Progenitor cell of endocrine pancreas (in vitro differentiated cells): Measurements from ENCODE around the gene CIDEC. TPM values are rescaled to one million over a fixed set of nuclear protein-coding genes. Genes with fewer than 3 reads are reported as not detected.
"Not testable (repeated sequence)": the region's sequence is repeated elsewhere in the genome, so short reads cannot be mapped to it uniquely, and the experiment has no call there.

ENCODE experiments used
- DNase-seq: peaks from one replicate; pipeline ENCODE4 v3.0.0; 2021; ENCODE audit warnings: low spot score; ENCODE audit not compliant: unreplicated experiment
- H3K27ac Mint-ChIP-seq: 2 replicates; pipeline ENCODE4 v1.8.0; 2021; ENCODE audit warnings: mild to moderate bottlenecking, moderate library complexity, mixed read lengths
- H3K27me3 Mint-ChIP-seq: 2 replicates; pipeline ENCODE4 v1.8.0; 2021; ENCODE audit warnings: mixed read lengths
- H3K36me3 Mint-ChIP-seq: 2 replicates; pipeline ENCODE4 v1.8.0; 2022; ENCODE audit warnings: mixed read lengths; ENCODE audit not compliant: insufficient read depth
- H3K4me1 Mint-ChIP-seq: 2 replicates; pipeline ENCODE4 v1.8.0; 2021; ENCODE audit warnings: low read depth, mixed read lengths
- H3K4me3 Mint-ChIP-seq: 2 replicates; pipeline ENCODE4 v1.8.0; 2021; ENCODE audit warnings: low read depth, mild to moderate bottlenecking, moderate library complexity, mixed read lengths
- H3K9me3 Mint-ChIP-seq: 2 replicates; pipeline ENCODE4 v1.8.0; 2021; ENCODE audit warnings: low read depth, mixed read lengths
- CTCF ChIP-seq: fragments of 200-600 bp; sonication (generic); IDR thresholded peaks from one replicate; pipeline ENCODE4 v1.5.0; 2021; ENCODE audit warnings: antibody characterized with exemption, mild to moderate bottlenecking; ENCODE audit not compliant: unreplicated experiment
- total RNA-seq: library from RNA; stranded (reverse); gene quantifications from 2 replicates; pipeline ENCODE4 v1.2.1, GENCODE V29; 2021

CIDEC gene
- total RNA-seq, 1 donor from 2014 or later: not detected

- H3K36me3 Mint-ChIP-seq: peaks cover 5% of the 10 kb centered on the region
- no peak for DNase-seq
- no peaks in the 10 kb centered on the region for H3K9me3 Mint-ChIP-seq
- no peak for TF ChIP-seq CTCF
- H3K27me3 Mint-ChIP-seq: no peaks in the 10 kb centered on the region
- H3K4me3 Mint-ChIP-seq: no peak overlapping the region
- H3K27ac Mint-ChIP-seq: peak overlapping the region; percentile 20
- peaks cover 35% of the 10 kb centered on the region for H3K4me1 Mint-ChIP-seq
These were observed 19.3 kb upstream of the CIDEC start for GRCh38 chr3:9899289-9899791.

GRCh38 chr3:9898467-9899241 is 18.6 kb upstream of the CIDEC start:
- H3K4me3 Mint-ChIP-seq: no peak overlapping the region
- peaks cover 6% of the 10 kb centered on the region for H3K36me3 Mint-ChIP-seq
- TF ChIP-seq CTCF: no peak
- peaks cover 35% of the 10 kb centered on the region for H3K4me1 Mint-ChIP-seq
- H3K27me3 Mint-ChIP-seq: no peaks in the 10 kb centered on the region
- peak overlapping the region; percentile 81 for H3K27ac Mint-ChIP-seq
- H3K9me3 Mint-ChIP-seq: no peaks in the 10 kb centered on the region
- no peak for DNase-seq

- no peak overlapping the region for H3K4me3 Mint-ChIP-seq
- no peaks in the 10 kb centered on the region for H3K9me3 Mint-ChIP-seq
- H3K27me3 Mint-ChIP-seq: no peaks in the 10 kb centered on the region
- H3K36me3 Mint-ChIP-seq: peaks cover 9% of the 10 kb centered on the region
- DNase-seq: no peak
- peaks cover 30% of the 10 kb centered on the region for H3K4me1 Mint-ChIP-seq
- no peak for TF ChIP-seq CTCF
- peak overlapping the region; percentile 81 for H3K27ac Mint-ChIP-seq
These were observed 17.6 kb upstream of the CIDEC start for GRCh38 chr3:9897408-9898372.

GRCh38 chr3:9896755-9897407 is 16.8 kb upstream of the CIDEC start:
- H3K9me3 Mint-ChIP-seq, DNase-seq, H3K27me3 Mint-ChIP-seq, H3K4me3 Mint-ChIP-seq, H3K27ac Mint-ChIP-seq: not testable (repeated sequence)
- peaks cover 29% of the 10 kb centered on the region for H3K4me1 Mint-ChIP-seq
- H3K36me3 Mint-ChIP-seq: peaks cover 10% of the 10 kb centered on the region

GRCh38 chr3:9895715-9896114 is 15.7 kb upstream of the CIDEC start:
- H3K4me1 Mint-ChIP-seq: peaks cover 27% of the 10 kb centered on the region
- H3K4me3 Mint-ChIP-seq, H3K9me3 Mint-ChIP-seq, H3K27me3 Mint-ChIP-seq, DNase-seq: not testable (repeated sequence)
- peak overlapping the region; percentile 10 for H3K27ac Mint-ChIP-seq
- H3K36me3 Mint-ChIP-seq: peaks cover 10% of the 10 kb centered on the region

GRCh38 chr3:9893739-9894138 is 13.7 kb upstream of the CIDEC start:
- no peak for DNase-seq
- Mint-ChIP-seq H3K9me3 (no peaks in the 10 kb centered on the region), H3K36me3 (peaks cover 10% of the 10 kb centered on the region), H3K4me3 (no peak overlapping the region), H3K4me1 (peaks cover 24% of the 10 kb centered on the region), H3K27ac (no peak overlapping the region), H3K27me3 (no peaks in the 10 kb centered on the region)
- no peak for TF ChIP-seq CTCF
